Stomach (tissue), 9 donors: ENCODE measurements around the gene COL27A1. TPM values are rescaled to one million over a fixed set of nuclear protein-coding genes. Genes with fewer than 3 reads are reported as not detected.

ENCODE experiments used
- DNase-seq, 2 donors: peaks; one replicate each; pipeline versions ENCODE4 v3.0.0 to v3.0.0-alpha.2; 2013 to 2019
- H3K27ac ChIP-seq, 5 donors: fragments of 200-600 bp in 4 of 5; sonication (generic) in 4 of 5; one replicate each; pipeline ENCODE4 v1.5.1; 2013 to 2019; ENCODE audit warnings: mild to moderate bottlenecking in 1 of 5, moderate library complexity in 1 of 5
- H3K27me3 ChIP-seq, 3 donors: fragments of 200-600 bp; sonication (generic); one replicate each; pipeline ENCODE4 v1.5.1; 2017 to 2019; ENCODE audit warnings: mixed run types in 1 of 3
- H3K36me3 ChIP-seq, 4 donors: fragments of 200-600 bp; sonication (generic); 1 replicate in 3 of 4; 2 replicates in 1 of 4; pipeline ENCODE4 v1.5.1; 2016 to 2019
- H3K4me1 ChIP-seq, 4 donors: fragments of 200-600 bp; sonication (generic); one replicate each; pipeline ENCODE4 v1.5.1; 2016 to 2019
- H3K4me3 ChIP-seq, 4 donors: fragments of 200-600 bp; sonication (generic) in 3 of 4; one replicate each; pipeline ENCODE4 v1.5.1; 2016 to 2019; ENCODE audit warnings: mild to moderate bottlenecking in 1 of 4
- H3K9me3 ChIP-seq, 4 donors: fragments of 200-600 bp; sonication (generic); one replicate each; pipeline ENCODE4 v1.5.1; 2016 to 2019
- EP300 ChIP-seq: sonication (generic); formaldehyde crosslinking; IDR thresholded peaks from one replicate; pipeline ENCODE4 v1.6.1; 2017; ENCODE audit warnings: antibody characterized with exemption
- POLR2A ChIP-seq, 4 donors: fragments of 450-650 bp; IDR thresholded peaks; one replicate each; pipeline ENCODE4 v1.6.1; 2016; ENCODE audit warnings: antibody characterized with exemption in 4 of 4, control low read depth in 2 of 4, mild to moderate bottlenecking in 1 of 4, moderate library complexity in 1 of 4
- POLR2AphosphoS5 ChIP-seq, 3 donors: sonication (generic); formaldehyde crosslinking; IDR thresholded peaks; one replicate each; pipeline ENCODE4 v1.6.1; 2016; ENCODE audit warnings: antibody characterized with exemption in 3 of 3
- WGBS, 5 donors: extraction: QIAGEN DNeasy Blood & Tissue Kit in 3 of 5; methylation state at CpG; one replicate each; pipeline versions ENCODE4 v1.1.5 to v1.1.7; 2013 to 2018; 5-methylcytosine and 5-hydroxymethylcytosine counted together
- intact Hi-C: fragments of 100-400 bp; cut with DNase I; formaldehyde crosslinking; loops from one replicate; pipeline ENCODE4 v1.15.1; 2023; ENCODE audit warnings: low total_unique reads
- polyA plus RNA-seq, 3 donors: library from polyadenylated mRNA; stranded (reverse); fragments of 200-250 nt; gene quantifications; one replicate each; pipeline ENCODE4 v1.2.3, GENCODE V29; 2013
- total RNA-seq, 5 donors: library from RNA; depleted of rRNA; stranded (reverse); fragments of >200 nt; gene quantifications; one replicate each; pipeline versions ENCODE4 v1.1.0 to v1.2.3, GENCODE V29; 2014 to 2016
- TF ChIP-seq, protein P1 (sequence below), 7 experiments: fragments of 450-650 bp in 4 of 7; fragments of 200-600 bp in 3 of 7; sonication (generic) in 3 of 7; IDR thresholded peaks; one replicate each; pipeline ENCODE4 v1.5.1; 2016 to 2019; ENCODE audit warnings: antibody characterized with exemption in 7 of 7, control low read depth in 2 of 7, mild to moderate bottlenecking in 1 of 7
- donor health status: healthy with polysubstance abuse.
- donor health status: Bipolar disorder and iron deficiency.
- donor health status: healthy.

Gene COL27A1
- total and polyA plus RNA-seq, 8 donors, result 2.9 to 26.3 (median 8.2) TPM

DNA sequence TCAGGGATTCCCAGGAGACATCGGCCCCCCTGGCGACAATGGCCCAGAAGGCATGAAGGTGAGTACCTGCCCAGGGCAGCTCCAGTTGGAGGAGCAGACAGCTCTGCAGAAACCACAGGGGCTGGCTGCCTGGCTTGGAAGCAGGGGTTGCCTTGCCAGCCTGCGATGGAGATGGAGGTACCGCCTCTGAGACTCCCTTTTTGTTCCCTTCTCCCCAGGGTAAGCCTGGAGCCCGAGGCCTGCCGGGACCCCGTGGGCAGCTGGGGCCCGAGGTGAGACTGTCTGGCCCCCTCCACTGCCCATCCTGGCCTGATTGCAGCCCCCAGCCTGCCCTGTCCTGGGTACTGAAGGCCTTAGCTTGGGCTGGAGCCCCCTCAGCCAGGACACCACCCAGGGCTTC lies 84.9 kb downstream of the COL27A1 start:
- H3K36me3 ChIP-seq, result peaks cover 0 to 9% (median 1%) of the 10 kb centered on the region in 4 donors
- 78 to 91% (median 87%) methylated on average over 6 to 8 of the region's 8 CpGs for WGBS, 5 donors
- no peaks in the 10 kb centered on the region for H3K27me3 ChIP-seq
- intact Hi-C loops, result no loop called here
- H3K27ac ChIP-seq, result no peak overlapping the region
- H3K4me3 ChIP-seq, result no peak overlapping the region
- peaks cover 0 to 10% (median 5%) of the 10 kb centered on the region in 4 donors for H3K4me1 ChIP-seq
- no peak for TF ChIP-seq POLR2A (IDR thresholded peaks at IDR 0.05)
- TF ChIP-seq, protein P1, sequence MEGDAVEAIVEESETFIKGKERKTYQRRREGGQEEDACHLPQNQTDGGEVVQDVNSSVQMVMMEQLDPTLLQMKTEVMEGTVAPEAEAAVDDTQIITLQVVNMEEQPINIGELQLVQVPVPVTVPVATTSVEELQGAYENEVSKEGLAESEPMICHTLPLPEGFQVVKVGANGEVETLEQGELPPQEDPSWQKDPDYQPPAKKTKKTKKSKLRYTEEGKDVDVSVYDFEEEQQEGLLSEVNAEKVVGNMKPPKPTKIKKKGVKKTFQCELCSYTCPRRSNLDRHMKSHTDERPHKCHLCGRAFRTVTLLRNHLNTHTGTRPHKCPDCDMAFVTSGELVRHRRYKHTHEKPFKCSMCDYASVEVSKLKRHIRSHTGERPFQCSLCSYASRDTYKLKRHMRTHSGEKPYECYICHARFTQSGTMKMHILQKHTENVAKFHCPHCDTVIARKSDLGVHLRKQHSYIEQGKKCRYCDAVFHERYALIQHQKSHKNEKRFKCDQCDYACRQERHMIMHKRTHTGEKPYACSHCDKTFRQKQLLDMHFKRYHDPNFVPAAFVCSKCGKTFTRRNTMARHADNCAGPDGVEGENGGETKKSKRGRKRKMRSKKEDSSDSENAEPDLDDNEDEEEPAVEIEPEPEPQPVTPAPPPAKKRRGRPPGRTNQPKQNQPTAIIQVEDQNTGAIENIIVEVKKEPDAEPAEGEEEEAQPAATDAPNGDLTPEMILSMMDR (IDR thresholded peaks at IDR 0.05), result no peak
- TF ChIP-seq POLR2AphosphoS5 (IDR thresholded peaks at IDR 0.05), result no peak
- no peak for TF ChIP-seq EP300
- DNase-seq, result no peak
- no peaks in the 10 kb centered on the region for H3K9me3 ChIP-seq

DNA sequence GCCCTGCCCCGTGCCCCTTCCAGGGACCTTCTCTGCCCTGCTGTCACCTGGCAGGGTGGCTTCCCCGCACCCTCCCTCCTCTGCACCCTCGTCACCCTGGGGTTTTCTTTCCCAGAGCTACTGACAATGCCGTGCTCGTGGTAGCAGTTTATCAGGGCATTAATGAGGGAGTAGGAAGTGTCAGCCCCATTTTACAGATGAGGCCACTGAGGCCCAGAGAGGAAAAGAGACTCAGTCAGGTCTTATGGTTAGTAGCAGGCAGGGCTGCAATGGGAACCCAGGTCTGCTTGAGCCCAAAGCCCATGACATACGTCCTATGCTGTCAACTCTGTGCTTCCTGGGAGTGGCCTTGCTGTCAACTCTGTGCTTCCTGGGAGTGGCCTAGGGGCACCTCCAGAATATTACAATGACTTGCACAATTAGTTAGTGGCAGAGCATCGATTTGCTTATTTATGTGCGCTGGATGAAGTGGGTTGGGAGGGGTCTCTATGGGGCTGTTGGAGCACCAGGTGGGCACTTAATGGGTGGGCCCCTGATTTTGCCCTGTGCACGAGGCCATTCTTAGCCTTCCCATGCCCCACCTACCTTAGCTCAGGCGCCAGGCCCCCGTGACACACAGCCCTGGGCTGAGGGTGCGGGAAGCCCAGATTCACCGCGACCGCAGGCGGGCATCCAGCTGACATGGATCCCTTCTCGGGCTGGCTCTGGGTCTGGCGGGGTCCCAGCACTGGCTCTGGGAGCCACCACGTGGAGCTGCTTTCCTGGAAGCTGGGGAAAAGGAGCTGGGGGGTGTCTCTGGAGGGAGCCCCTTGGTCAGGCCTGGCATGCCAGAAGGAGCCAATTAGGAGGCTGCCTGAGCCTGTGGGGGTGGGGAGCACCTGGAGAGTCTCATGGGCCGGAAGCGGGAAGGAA lies 85.6 kb downstream of the COL27A1 start:
- DNase-seq, result no peak
- Histone ChIP-seq H3K4me1 (peaks cover 0 to 10% (median 5%) of the 10 kb centered on the region in 4 donors), H3K27ac (no peak overlapping the region), H3K27me3 (no peaks in the 10 kb centered on the region), H3K4me3 (no peak overlapping the region), H3K36me3 (peaks cover 0 to 9% (median 1%) of the 10 kb centered on the region in 4 donors), H3K9me3 (no peaks in the 10 kb centered on the region)
- intact Hi-C loops, result no loop called here
- 84 to 92% (median 88%) methylated on average over 19 to 21 of the region's 21 CpGs for WGBS, 5 donors
- TF ChIP-seq POLR2AphosphoS5 (IDR thresholded peaks at IDR 0.05), result no peak
- no peak for TF ChIP-seq POLR2A (IDR thresholded peaks at IDR 0.05)
- TF ChIP-seq, protein P1 (IDR thresholded peaks at IDR 0.05), result no peak
- TF ChIP-seq EP300, result no peak

DNA sequence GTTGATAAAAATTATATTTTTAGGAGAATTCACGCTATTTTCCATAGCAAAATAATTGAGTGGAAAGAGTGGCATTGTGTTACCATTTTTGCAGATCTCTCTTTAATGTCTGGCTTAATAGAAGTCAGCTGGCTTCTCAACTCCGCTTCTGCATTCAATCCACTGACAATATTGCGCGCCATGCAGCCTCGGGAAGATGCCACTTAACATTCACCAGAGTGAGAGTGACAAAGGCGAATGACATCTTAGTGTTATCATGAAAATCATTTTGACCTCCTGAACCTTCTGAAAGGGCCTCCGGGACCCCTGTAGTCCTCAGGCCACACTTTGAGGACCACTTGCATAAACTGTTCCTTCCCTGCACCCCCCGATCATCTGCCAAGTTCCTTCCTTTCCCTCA lies 87.5 kb downstream of the COL27A1 start:
- Histone ChIP-seq H3K27me3 (no peaks in the 10 kb centered on the region), H3K4me1 (peaks cover 0 to 10% (median 5%) of the 10 kb centered on the region in 4 donors), H3K4me3 (no peak overlapping the region), H3K27ac (no peak overlapping the region), H3K9me3 (no peaks in the 10 kb centered on the region), H3K36me3 (peaks cover 0 to 9% (median 1%) of the 10 kb centered on the region in 4 donors)
- intact Hi-C loops, result no loop called here
- TF ChIP-seq POLR2A (IDR thresholded peaks at IDR 0.05) (no peak), POLR2AphosphoS5 (IDR thresholded peaks at IDR 0.05) (no peak), EP300 (no peak)
- WGBS, 5 donors, result 81 to 90% (median 88%) methylated on average over 8 of the region's 8 CpGs
- no peak for DNase-seq

DNA sequence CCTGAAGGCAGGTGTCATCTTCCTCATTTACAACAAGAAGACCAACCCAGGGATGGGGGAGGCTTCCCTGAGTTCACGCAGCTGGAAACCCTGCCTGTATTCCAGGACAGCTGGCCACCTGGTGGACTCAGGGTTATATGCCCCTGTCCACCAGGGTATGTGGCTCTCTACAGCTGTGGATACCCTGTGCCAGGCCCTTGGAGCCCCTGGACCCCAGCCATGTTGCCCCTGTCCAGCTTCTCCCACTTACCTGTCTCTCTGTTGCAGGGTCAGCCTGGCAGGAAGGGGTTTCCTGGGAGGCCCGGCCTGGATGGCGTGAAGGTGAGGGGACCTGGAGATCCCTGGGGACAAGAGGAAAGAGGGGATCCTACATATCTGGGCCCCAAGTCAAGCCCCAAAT lies 87.9 kb downstream of the COL27A1 start:
- intact Hi-C loops, result no loop called here
- TF ChIP-seq, protein P1 (IDR thresholded peaks at IDR 0.05), result no peak
- TF ChIP-seq EP300, result no peak
- TF ChIP-seq POLR2A (IDR thresholded peaks at IDR 0.05), result no peak
- TF ChIP-seq POLR2AphosphoS5 (IDR thresholded peaks at IDR 0.05), result no peak
- 78 to 97% (median 96%) methylated on average over 3 of the region's 3 CpGs for WGBS, 5 donors
- Histone ChIP-seq H3K36me3 (peaks cover 0 to 9% (median 1%) of the 10 kb centered on the region in 4 donors), H3K4me1 (peaks cover 0 to 9% (median 4%) of the 10 kb centered on the region in 4 donors), H3K4me3 (no peak overlapping the region), H3K27ac (no peak overlapping the region), H3K9me3 (no peaks in the 10 kb centered on the region), H3K27me3 (no peaks in the 10 kb centered on the region)
- no peak for DNase-seq
